H9 (cell line): ENCODE measurements around the gene STIL. TPM values are rescaled to one million over a fixed set of nuclear protein-coding genes. Genes with fewer than 3 reads are reported as not detected.

Experiments used
- DNase-seq: peaks from one replicate; pipeline ENCODE4 v3.0.0-alpha.2; 2017
- H2AFZ ChIP-seq: one replicate; pipeline ENCODE4 v1.6.1; 2013; ENCODE audit warnings: mild to moderate bottlenecking, low read length, control low read depth, moderate library complexity
- H2AK5ac ChIP-seq: 2 replicates; pipeline ENCODE4 v1.6.1; 2013; ENCODE audit warnings: low read length, control low read depth, mixed read lengths; ENCODE audit not compliant: insufficient read length
- H2BK120ac ChIP-seq: one replicate; pipeline ENCODE4 v1.6.1; 2013; ENCODE audit warnings: low read depth, mild to moderate bottlenecking, low read length, control low read depth, inconsistent platforms; ENCODE audit not compliant: poor library complexity, severe bottlenecking
- H2BK12ac ChIP-seq: 2 replicates; pipeline ENCODE4 v1.6.1; 2013; ENCODE audit warnings: low read length, control low read depth, mixed read lengths, low read depth; ENCODE audit not compliant: insufficient read length
- H2BK15ac ChIP-seq: 2 replicates; pipeline ENCODE4 v1.6.1; 2013; ENCODE audit warnings: low read depth, low read length, control low read depth
- H2BK20ac ChIP-seq: one replicate; pipeline ENCODE4 v1.6.1; 2013; ENCODE audit warnings: low read depth, mild to moderate bottlenecking, low read length, control low read depth, inconsistent platforms; ENCODE audit not compliant: poor library complexity, severe bottlenecking
- H2BK5ac ChIP-seq: 2 replicates; pipeline ENCODE4 v1.6.1; 2013; ENCODE audit warnings: low read length, control low read depth, mixed read lengths; ENCODE audit not compliant: insufficient read length
- H3K14ac ChIP-seq: 2 replicates; pipeline ENCODE4 v1.6.1; 2013; ENCODE audit warnings: low read length, control low read depth; ENCODE audit not compliant: insufficient read depth
- H3K18ac ChIP-seq: 2 replicates; pipeline ENCODE4 v1.6.1; 2013; ENCODE audit warnings: low read depth, mild to moderate bottlenecking, mixed read lengths, low read length, control low read depth; ENCODE audit not compliant: insufficient read length
- H3K23ac ChIP-seq: 2 replicates; pipeline ENCODE4 v1.6.1; 2013; ENCODE audit warnings: low read length, control low read depth, mixed read lengths, low read depth; ENCODE audit not compliant: insufficient read length
- H3K23me2 ChIP-seq: 2 replicates; pipeline ENCODE4 v1.6.1; 2013; ENCODE audit warnings: low read depth, mild to moderate bottlenecking, mixed read lengths, low read length, control low read depth; ENCODE audit not compliant: insufficient read length, poor library complexity, severe bottlenecking
- H3K27ac ChIP-seq: 2 replicates; pipeline ENCODE4 v1.5.1; 2013; ENCODE audit warnings: low read length, control low read depth, mixed read lengths, low read depth; ENCODE audit not compliant: insufficient read length
- H3K27me3 ChIP-seq: 2 replicates; pipeline ENCODE4 v1.6.1; 2013; ENCODE audit warnings: low read length, control low read depth, inconsistent platforms; ENCODE audit not compliant: insufficient read depth
- H3K4ac ChIP-seq: 2 replicates; pipeline ENCODE4 v1.6.1; 2013; ENCODE audit warnings: low read depth, mild to moderate bottlenecking, control low read depth, inconsistent platforms, low read length, moderate library complexity
- H3K4me1 ChIP-seq: 2 replicates; pipeline ENCODE4 v1.6.1; 2013; ENCODE audit warnings: low read length, control low read depth, inconsistent platforms; ENCODE audit not compliant: insufficient read depth
- H3K4me2 ChIP-seq: 2 replicates; pipeline ENCODE4 v1.6.1; 2013; ENCODE audit warnings: low read length, control low read depth, mixed read lengths; ENCODE audit not compliant: insufficient read length, insufficient read depth
- H3K56ac ChIP-seq: 2 replicates; pipeline ENCODE4 v1.6.1; 2013; ENCODE audit warnings: low read depth, mild to moderate bottlenecking, mixed read lengths, low read length, control low read depth; ENCODE audit not compliant: insufficient read length
- H3K79me1 ChIP-seq: 2 replicates; pipeline ENCODE4 v1.6.1; 2013; ENCODE audit warnings: low read depth, mild to moderate bottlenecking, moderate library complexity, low read length, control low read depth, inconsistent platforms; ENCODE audit not compliant: insufficient read depth, poor library complexity, severe bottlenecking
- H3K79me2 ChIP-seq: 2 replicates; pipeline ENCODE4 v1.6.1; 2013; ENCODE audit warnings: low read length, control low read depth, inconsistent platforms; ENCODE audit not compliant: insufficient read depth
- H3K9ac ChIP-seq: 2 replicates; pipeline ENCODE4 v1.6.1; 2013; ENCODE audit warnings: low read length, control low read depth, mixed read lengths; ENCODE audit not compliant: insufficient read length; ENCODE audit errors: extremely low read depth
- H3K9me3 ChIP-seq: one replicate; pipeline ENCODE4 v1.6.1; 2013; ENCODE audit warnings: low read depth, low read length, inconsistent platforms; ENCODE audit not compliant: control insufficient read depth
- H3T11ph ChIP-seq: one replicate; pipeline ENCODE4 v1.6.1; 2013; ENCODE audit warnings: mild to moderate bottlenecking, low read length, control low read depth, inconsistent platforms
- H4K20me1 ChIP-seq: one replicate; pipeline ENCODE4 v1.6.1; 2013; ENCODE audit not compliant: control insufficient read depth, insufficient read length, insufficient read depth
- H4K5ac ChIP-seq: 2 replicates; pipeline ENCODE4 v1.6.1; 2013; ENCODE audit warnings: low read depth, mild to moderate bottlenecking, mixed read lengths, low read length, control low read depth; ENCODE audit not compliant: insufficient read length
- H4K8ac ChIP-seq: replicated peaks from 2 replicates; pipeline ENCODE4 v1.6.1; 2013; ENCODE audit warnings: low read length, control low read depth, mixed read lengths, low read depth; ENCODE audit not compliant: insufficient read length
- H4K91ac ChIP-seq: 2 replicates; pipeline ENCODE4 v1.6.1; 2013; ENCODE audit warnings: low read depth, mild to moderate bottlenecking, moderate library complexity, mixed read lengths, low read length, control low read depth; ENCODE audit not compliant: insufficient read length
- H3K27ac Mint-ChIP-seq, 3 experiments: 2 replicates in 2 of 3; 3 replicates in 1 of 3; pipeline ENCODE4 v1.8.0; 2020 to 2021; ENCODE audit warnings: mixed read lengths in 3 of 3, mild to moderate bottlenecking in 1 of 3, moderate library complexity in 1 of 3
- H3K27me3 Mint-ChIP-seq: 2 replicates; pipeline ENCODE4 v1.8.0; 2021; ENCODE audit warnings: low read depth, mild to moderate bottlenecking, moderate library complexity, mixed read lengths
- H3K36me3 Mint-ChIP-seq, 3 experiments: 2 replicates in 2 of 3; 3 replicates in 1 of 3; pipeline ENCODE4 v1.8.0; 2020 to 2021; ENCODE audit warnings: low read depth in 3 of 3, mixed read lengths in 3 of 3; ENCODE audit not compliant: insufficient read depth in 1 of 3
- H3K4me1 Mint-ChIP-seq, 2 experiments: 2 replicates each; pipeline ENCODE4 v1.8.0; 2020; ENCODE audit warnings: mixed read lengths in 2 of 2
- H3K4me3 Mint-ChIP-seq, 2 experiments: 2 replicates in 1 of 2; 3 replicates in 1 of 2; pipeline ENCODE4 v1.8.0; 2020 to 2021; ENCODE audit warnings: mild to moderate bottlenecking in 2 of 2, mixed read lengths in 2 of 2, moderate library complexity in 1 of 2
- H3K9me3 Mint-ChIP-seq, 2 experiments: 2 replicates in 1 of 2; 3 replicates in 1 of 2; pipeline ENCODE4 v1.8.0; 2020; ENCODE audit warnings: mild to moderate bottlenecking in 2 of 2, mixed read lengths in 2 of 2, moderate library complexity in 1 of 2
- WGBS: extraction: QIAGEN DNeasy Blood & Tissue Kit; methylation state at CpG from one replicate; pipeline ENCODE4 v1.1.7; 2013; ENCODE audit warnings: missing lambda C conversion rate, low lambda C conversion rate, mixed read lengths; ENCODE audit not compliant: insufficient read length; ENCODE audit errors: extremely low coverage; 5-methylcytosine and 5-hydroxymethylcytosine counted together
- total RNA-seq: library from RNA; stranded (reverse); gene quantifications from 2 replicates; pipeline ENCODE4 v1.2.1, GENCODE V29; 2021
- TF ChIP-seq, protein P1 (sequence below): fragments of 200-600 bp; sonication (generic); conservative IDR thresholded peaks from 3 replicates; pipeline ENCODE4 v1.8.0; 2021; ENCODE audit warnings: antibody characterized with exemption, mild to moderate bottlenecking

STIL gene
- total RNA-seq, 1 experiment from 2014 or later, result 26.6 TPM

DNA sequence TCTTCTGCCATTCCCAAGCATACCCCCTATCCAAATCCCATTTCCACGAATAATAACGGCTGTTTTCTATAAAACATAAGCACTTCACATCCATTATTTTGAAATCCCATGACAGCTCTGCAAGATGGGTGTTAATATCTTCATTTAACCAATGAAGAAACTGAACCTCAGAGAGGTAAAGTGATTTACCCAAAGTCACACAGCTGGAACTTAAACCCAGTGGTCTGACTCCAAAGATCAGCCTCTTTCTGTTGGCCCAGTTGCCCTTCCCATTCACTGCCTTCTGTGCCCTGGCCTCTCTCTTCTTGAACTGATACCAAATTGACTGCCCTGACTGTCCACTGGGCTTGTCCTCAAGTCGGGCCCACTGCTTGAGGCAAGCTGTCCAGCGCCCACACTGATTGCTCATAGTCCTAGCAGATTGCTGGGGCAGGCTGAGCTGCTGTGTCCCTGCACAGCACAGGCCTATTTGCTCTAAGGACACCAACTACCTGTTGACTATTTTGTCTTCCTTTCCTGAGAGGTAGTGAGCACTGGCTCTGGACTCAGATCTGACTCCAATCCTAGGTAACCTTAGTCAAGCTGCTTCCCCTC, 101.2 kb downstream of the STIL start:
- no peak overlapping the region for H4K8ac ChIP-seq
- H4K20me1 ChIP-seq, result no peaks in the 10 kb centered on the region
- Mint-ChIP-seq H3K4me3 (no peak overlapping the region), H3K9me3 (peaks cover 4 to 7% of the 10 kb centered on the region in 2 experiments; a peak in 3 of 5 replicates), H3K27ac (no peak overlapping the region), H3K27me3 (peaks cover 57% of the 10 kb centered on the region), H3K36me3 (no peaks in the 10 kb centered on the region; a peak in 1 of 7 replicates), H3K4me1 (peaks cover 31 to 33% of the 10 kb centered on the region in 2 experiments)
- H3K56ac ChIP-seq, result no peak overlapping the region
- H3K18ac ChIP-seq, result no peak overlapping the region
- H3K27ac ChIP-seq, result no peak overlapping the region
- no peak overlapping the region for H2BK120ac ChIP-seq
- H4K91ac ChIP-seq, result no peak overlapping the region
- H2AFZ ChIP-seq, result no peak overlapping the region
- H3K79me1 ChIP-seq, result no peaks in the 10 kb centered on the region
- no peak overlapping the region for H3K23ac ChIP-seq
- no peak overlapping the region for H2BK5ac ChIP-seq
- no peak overlapping the region for H2AK5ac ChIP-seq
- H3K9me3 ChIP-seq, result no peaks in the 10 kb centered on the region
- no peaks in the 10 kb centered on the region; the same call in 1 of the 2 replicates for H3K27me3 ChIP-seq
- no peak for DNase-seq
- H3K4ac ChIP-seq, result no peak overlapping the region
- no peak overlapping the region for H3K4me2 ChIP-seq
- H3K23me2 ChIP-seq, result no peaks in the 10 kb centered on the region
- no peak overlapping the region for H3T11ph ChIP-seq
- H3K14ac ChIP-seq, result no peak overlapping the region
- peaks cover 2% of the 10 kb centered on the region; the same call in 1 of the 2 replicates for H3K4me1 ChIP-seq
- no peak overlapping the region for H2BK15ac ChIP-seq
- TF ChIP-seq, protein P1, sequence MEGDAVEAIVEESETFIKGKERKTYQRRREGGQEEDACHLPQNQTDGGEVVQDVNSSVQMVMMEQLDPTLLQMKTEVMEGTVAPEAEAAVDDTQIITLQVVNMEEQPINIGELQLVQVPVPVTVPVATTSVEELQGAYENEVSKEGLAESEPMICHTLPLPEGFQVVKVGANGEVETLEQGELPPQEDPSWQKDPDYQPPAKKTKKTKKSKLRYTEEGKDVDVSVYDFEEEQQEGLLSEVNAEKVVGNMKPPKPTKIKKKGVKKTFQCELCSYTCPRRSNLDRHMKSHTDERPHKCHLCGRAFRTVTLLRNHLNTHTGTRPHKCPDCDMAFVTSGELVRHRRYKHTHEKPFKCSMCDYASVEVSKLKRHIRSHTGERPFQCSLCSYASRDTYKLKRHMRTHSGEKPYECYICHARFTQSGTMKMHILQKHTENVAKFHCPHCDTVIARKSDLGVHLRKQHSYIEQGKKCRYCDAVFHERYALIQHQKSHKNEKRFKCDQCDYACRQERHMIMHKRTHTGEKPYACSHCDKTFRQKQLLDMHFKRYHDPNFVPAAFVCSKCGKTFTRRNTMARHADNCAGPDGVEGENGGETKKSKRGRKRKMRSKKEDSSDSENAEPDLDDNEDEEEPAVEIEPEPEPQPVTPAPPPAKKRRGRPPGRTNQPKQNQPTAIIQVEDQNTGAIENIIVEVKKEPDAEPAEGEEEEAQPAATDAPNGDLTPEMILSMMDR, result no peak
- no peak overlapping the region for H3K9ac ChIP-seq
- H4K5ac ChIP-seq, result no peak overlapping the region
- H2BK12ac ChIP-seq, result no peak overlapping the region
- WGBS, result 100% methylated on average over 2 of the region's 4 CpGs
- no peaks in the 10 kb centered on the region for H3K79me2 ChIP-seq
- no peak overlapping the region for H2BK20ac ChIP-seq
